ENCODE measurements around the gene OCA2. TPM values are rescaled to one million over a fixed set of nuclear protein-coding genes. Genes with fewer than 3 reads are reported as not detected.

Gene OCA2
- total RNA-seq, 2 donors from 2014 or later, result not detected

DNA sequence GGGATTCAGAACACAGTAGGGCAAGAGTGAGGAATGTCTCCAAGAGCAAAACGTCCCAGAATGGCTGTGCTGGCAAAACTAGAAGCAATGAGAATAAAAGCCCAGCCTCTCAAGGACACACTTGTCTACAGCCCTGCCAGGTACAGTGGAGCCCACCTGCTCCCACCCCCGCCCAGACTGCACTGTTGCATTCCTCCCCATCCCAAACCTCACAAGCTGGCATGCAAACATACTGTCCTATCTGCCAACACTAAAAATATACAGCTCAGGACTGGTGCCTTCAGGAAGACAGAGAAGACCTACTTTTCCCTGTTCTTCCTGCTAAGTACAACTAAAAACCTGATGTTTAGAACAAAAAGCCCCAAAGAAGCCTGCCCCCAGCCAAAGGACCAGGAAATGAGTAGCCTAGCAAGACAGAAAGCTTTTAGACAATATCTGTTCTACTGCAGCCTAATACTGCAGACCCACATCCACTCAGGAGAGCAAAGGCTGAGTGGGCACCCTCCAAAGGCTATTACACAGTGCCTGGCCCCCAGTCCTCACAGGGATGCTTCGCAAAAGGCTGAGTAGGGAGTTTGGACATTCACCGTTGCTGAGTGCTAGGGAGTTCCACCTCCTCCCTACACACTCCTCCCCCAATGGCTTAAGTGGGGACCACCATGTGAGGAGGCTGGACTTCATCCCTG is 13.5 kb downstream of the OCA2 start:
- DNase-seq (no peak), ATAC-seq (no peak)
- no peaks in the 10 kb centered on the region for H3K36me3 ChIP-seq (replicated peaks in 1 of 2; ENCODE audit: insufficient read depth in 1 of 2, low read depth in 2 of 2)
- 37 to 64% methylated on average over 3 to 4 of the region's 4 CpGs for WGBS, 2 donors
- no peaks in the 10 kb centered on the region for H3K27me3 ChIP-seq
- H3K4me1 ChIP-seq, result no peaks in the 10 kb centered on the region
- intact Hi-C loops (cut with DNase I), result no loop called here
- H3K27ac ChIP-seq, result no peak overlapping the region
- no peak overlapping the region for H3K4me3 ChIP-seq
- H3K9me3 ChIP-seq, result no peaks in the 10 kb centered on the region
- no peak for TF ChIP-seq POLR2A (IDR thresholded peaks at IDR 0.05)
- TF ChIP-seq CTCF (IDR thresholded peaks at IDR 0.05), result no peak

GRCh38 chr15:28084547-28084946 is 14.6 kb downstream of the OCA2 start:
- intact Hi-C loops (cut with DNase I), result no loop called here
- Histone ChIP-seq H3K36me3 (replicated peaks in 1 of 2; ENCODE audit: insufficient read depth in 1 of 2, low read depth in 2 of 2) (no peaks in the 10 kb centered on the region), H3K27ac (no peak overlapping the region), H3K9me3 (no peaks in the 10 kb centered on the region), H3K27me3 (no peaks in the 10 kb centered on the region), H3K4me3 (no peak overlapping the region), H3K4me1 (no peaks in the 10 kb centered on the region)
- 61 to 63% methylated on average over 3 of the region's 3 CpGs for WGBS, 2 donors
- ATAC-seq (no peak), DNase-seq (no peak)
- TF ChIP-seq CTCF (IDR thresholded peaks at IDR 0.05) (no peak), POLR2A (IDR thresholded peaks at IDR 0.05) (no peak)

DNA sequence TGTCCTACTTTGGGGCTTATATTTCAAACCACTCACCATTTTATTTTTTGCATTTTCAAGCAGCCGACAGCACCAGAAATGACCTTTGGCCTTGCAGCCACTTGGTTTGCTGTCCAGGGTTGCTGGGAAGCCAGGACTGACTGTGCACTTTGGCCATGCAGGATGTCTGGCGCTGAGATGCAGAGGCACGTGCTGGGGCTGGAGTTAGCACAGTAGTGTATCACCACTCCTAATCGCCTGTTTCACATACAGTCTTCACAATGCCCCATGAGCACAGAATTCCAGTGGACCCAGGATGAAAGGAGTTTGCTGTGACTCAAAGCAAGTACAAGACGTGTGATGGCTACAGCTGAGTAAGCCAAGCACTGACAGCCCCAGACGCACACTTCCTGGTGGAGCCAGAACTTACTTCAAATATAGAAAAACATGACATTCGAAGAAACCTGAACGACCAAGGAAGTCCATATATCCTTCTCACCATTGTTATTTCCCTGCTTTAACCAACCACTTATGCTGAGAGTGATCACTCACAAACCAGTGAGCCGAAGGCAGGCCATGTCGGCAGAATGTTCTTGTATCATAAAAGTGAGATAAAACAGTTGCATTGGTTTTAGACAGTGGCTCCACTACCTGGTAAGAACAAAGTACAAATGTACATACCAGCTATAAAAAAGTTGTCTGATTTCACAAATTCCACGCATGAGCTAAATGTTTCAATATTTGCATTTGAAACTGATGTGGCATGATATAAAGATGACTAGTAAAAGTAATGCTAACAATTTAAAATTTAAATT is 16.0 kb downstream of the OCA2 start:
- no peaks in the 10 kb centered on the region for H3K27me3 ChIP-seq
- no peaks in the 10 kb centered on the region for H3K36me3 ChIP-seq (replicated peaks in 1 of 2; ENCODE audit: insufficient read depth in 1 of 2, low read depth in 2 of 2)
- 48 to 61% methylated on average over 11 of the region's 11 CpGs for WGBS, 2 donors
- no peak for TF ChIP-seq POLR2A (IDR thresholded peaks at IDR 0.05)
- TF ChIP-seq CTCF (IDR thresholded peaks at IDR 0.05), result no peak
- no peak overlapping the region for H3K27ac ChIP-seq
- intact Hi-C loops (cut with DNase I), result no loop called here
- H3K9me3 ChIP-seq, result no peaks in the 10 kb centered on the region
- H3K4me3 ChIP-seq, result no peak overlapping the region
- DNase-seq, result peak in 1 of 4 donors; percentile 26
- no peak for ATAC-seq
- H3K4me1 ChIP-seq, result no peaks in the 10 kb centered on the region

DNA sequence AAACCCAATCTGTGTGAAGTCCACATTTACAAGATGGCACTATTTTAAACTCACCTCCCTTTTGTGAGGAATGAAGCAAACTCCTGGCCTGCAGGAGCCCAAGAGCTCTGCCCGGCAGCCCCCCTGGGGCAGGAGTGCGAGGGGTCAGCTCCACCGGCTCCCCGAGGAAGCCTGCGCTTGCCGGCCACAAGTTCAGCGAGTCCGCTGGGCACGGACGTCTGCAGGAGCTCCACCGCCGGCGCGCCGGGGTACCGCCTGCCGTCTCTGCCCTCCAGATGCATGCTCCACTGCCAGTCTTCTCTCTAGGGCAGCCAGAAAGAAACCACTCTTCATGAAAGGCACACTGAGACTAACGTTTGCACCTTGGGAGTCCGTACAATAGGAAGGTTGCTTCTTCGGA is 17.5 kb downstream of the OCA2 start:
- Histone ChIP-seq H3K9me3 (no peaks in the 10 kb centered on the region), H3K27ac (no peak overlapping the region), H3K27me3 (no peaks in the 10 kb centered on the region), H3K4me3 (no peak overlapping the region), H3K4me1 (no peaks in the 10 kb centered on the region), H3K36me3 (replicated peaks in 1 of 2; ENCODE audit: insufficient read depth in 1 of 2, low read depth in 2 of 2) (no peaks in the 10 kb centered on the region)
- ATAC-seq (no peak), DNase-seq (no peak)
- intact Hi-C loops (cut with DNase I), result no loop called here
- 93 to 96% methylated on average over 20 of the region's 20 CpGs for WGBS, 2 donors
- TF ChIP-seq POLR2A (IDR thresholded peaks at IDR 0.05) (no peak), CTCF (IDR thresholded peaks at IDR 0.05) (no peak)
